ENCODE data around the gene LCLAT1.
A peak's percentile ranks its signal among the peaks of the same experiment; 100 is the strongest.
"Not testable (repeated sequence)": the region's sequence is repeated elsewhere in the genome, so short reads cannot be mapped to it uniquely, and the experiment has no call there.

LCLAT1 gene

DNA sequence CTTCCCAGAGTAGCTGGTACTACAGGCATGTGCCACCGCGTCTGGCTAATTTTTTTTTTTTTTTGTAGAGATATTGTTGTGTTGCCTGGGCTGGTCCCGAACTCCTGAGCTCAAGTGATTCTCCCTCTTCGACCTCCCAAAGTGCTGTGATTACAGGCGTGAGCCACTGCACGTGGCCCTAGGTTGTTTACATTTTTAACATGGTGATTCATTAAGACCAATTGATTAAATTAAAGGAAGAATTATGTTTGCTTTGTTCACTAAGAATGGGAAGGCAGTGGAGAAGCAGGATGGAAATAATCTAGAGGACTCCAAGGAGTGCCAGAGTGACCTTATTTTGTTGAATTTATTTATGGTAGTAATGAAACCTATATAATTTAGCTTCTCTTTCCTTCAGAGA is 7.5 kb downstream of the LCLAT1 start:
- DNase-seq (ENCODE audit: low read depth): no peak

DNA sequence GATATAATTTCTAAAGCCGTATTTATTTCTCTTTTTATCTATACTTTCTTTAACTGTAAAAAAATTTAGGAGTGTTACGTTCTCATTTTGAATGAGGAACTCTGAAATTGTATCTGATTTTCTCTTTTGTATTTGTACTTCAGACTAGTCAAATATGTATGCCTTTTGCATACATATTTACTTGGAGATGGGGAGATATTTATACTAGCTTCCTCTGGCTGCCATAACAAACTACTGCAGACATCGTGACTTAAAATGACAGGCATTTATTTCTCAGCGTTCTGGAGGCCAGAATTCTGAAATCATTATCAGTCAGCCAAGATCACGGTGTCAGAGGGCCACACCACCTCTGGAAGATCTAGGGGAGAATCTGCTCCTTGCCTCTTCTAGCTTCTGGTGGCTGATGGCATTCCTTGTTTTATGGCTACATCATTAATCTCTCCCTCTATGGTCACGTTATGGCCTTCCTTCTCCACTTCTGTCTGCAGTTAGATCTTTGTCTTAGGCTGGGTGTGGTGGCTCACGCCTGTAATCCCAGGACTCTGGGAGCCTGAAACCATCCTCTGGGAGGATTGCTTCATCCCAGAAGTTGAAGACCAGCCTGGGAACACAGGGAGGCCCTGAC is 8.2 kb downstream of the LCLAT1 start:
- DNase-seq (ENCODE audit: low read depth): no peak

DNA sequence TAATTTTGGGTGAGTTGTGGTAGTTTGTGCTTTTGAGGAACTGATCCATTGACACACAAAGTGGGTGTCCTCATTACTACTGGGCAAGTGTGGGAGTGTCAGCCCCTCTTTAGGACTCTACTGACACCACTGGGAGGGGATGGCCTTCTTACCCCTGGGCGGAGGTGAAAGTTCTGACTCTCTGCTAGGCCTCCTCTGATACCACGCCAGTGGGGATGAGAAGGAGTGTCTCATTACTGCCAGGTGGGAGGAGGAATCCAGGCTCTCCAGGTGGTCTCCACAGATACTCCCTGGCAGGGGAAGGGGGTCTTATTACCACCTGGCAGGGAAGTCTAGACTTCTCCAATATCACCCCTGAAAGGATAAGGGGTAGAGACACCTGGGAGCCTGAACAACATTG is 9.1 kb downstream of the LCLAT1 start:
- DNase-seq (ENCODE audit: low read depth): no peak

DNA sequence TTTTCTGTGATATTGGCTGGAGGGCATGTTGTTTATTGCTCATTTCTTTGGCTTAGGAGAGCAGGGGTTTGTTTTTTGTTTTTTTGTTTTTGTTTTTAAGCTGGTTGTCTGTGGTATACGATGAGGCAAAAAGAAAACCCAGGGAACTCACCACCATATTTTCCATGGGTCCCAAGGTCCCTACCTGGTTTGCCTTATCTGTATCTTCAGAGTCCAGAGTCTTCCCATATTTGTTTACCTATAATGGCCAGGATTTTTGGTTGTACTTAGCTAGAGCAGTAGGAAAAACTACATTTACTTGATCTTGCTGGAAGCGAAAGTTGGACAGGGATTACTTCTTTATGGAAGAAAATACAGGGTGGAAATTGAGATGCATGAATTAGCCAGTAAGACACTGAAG is 9.5 kb downstream of the LCLAT1 start:
- DNase-seq (ENCODE audit: low read depth): no peak

DNA sequence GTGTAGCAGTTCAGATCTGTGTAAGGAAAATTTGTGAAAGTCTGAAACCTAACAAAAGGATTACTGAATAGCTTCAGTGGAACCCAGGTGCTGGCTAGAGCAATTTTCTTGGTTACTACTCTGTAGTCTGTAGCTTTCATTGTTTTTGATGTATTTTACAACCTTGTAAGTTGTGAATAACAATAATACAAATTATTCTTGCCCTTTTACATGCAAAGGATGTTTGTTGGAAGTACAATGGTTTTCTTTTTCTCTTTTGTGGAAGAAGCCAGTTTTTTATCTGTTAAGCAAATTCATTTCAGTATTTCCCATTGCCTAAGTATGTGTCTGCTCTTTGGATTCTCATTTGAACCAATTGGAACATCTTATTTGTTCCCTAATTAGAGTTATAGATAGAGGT is 10.2 kb downstream of the LCLAT1 start:
- no peak for DNase-seq (ENCODE audit: low read depth)

DNA sequence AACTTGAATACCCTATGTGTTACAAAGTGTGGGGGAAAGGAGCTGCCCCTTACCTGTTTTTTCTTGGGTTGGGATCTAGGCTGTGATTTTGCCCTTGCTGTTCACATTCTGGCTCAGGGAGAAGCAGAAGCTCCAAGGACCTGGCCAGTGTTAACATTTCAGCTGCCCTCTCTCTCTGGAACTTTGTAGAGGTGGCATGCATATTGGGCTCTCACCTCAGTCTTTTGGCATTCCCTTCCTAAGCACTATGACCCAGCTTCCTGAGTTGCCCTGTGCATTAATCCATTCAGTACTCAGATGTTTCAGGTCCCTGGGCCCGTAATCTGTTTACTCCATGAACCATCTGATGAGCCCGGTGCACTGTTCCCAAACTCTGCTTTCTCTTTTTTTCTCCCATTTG is 12.1 kb downstream of the LCLAT1 start:
- DNase-seq (ENCODE audit: low read depth): no peak

DNA sequence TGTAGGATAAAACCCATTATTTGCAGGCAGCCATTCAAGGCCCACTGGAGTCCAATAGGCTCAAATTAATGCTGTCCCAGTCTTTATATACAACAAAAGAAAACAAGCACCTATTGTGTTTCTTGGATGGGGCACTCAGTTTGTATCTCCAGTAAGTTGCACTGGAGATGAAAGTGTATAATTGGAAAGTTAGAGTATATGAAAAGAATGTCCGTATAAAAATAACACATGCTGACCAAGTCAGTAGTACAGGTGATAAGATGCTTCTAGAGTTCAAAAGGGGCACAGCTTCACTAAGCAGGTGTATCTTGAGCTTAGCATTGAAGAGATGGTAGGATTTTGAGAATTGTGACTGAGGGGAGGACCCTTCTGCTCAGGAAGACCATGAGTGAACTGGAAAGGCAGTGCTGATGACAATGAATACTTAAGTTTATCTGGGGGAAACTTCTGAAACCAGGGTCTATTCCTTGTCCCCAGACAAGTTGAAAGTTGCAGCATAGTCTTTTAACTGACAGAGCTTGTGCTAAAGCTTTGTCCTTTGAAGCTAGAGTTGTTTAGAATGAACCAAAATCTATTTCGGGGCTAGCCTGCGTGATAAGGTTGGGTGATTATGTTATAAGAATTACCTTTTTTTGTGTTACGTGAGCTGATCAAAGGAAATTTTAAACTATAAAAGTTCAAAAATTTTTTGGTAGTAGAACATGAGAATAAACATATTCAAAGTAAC is 15.2 kb downstream of the LCLAT1 start:
- no peak for DNase-seq (ENCODE audit: low read depth)

DNA sequence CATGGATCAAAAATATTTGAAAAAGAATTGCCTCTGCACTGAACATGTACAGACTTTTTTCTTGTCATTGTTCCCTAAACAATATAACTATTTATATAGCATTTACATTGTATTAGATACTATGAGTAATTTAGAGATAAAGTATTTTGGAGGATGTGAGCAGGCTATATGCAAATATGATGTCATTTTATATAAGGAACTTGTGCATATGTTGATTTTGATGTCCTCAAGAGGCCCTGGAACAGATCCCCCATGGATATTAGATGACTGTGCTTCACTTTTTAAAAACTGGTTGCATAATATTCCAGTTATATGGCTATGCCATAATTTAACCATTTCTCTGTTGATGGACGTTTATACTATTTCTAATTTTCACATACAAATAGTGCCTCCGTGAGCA is 16.5 kb downstream of the LCLAT1 start:
- DNase-seq (ENCODE audit: low read depth): no peak

DNA sequence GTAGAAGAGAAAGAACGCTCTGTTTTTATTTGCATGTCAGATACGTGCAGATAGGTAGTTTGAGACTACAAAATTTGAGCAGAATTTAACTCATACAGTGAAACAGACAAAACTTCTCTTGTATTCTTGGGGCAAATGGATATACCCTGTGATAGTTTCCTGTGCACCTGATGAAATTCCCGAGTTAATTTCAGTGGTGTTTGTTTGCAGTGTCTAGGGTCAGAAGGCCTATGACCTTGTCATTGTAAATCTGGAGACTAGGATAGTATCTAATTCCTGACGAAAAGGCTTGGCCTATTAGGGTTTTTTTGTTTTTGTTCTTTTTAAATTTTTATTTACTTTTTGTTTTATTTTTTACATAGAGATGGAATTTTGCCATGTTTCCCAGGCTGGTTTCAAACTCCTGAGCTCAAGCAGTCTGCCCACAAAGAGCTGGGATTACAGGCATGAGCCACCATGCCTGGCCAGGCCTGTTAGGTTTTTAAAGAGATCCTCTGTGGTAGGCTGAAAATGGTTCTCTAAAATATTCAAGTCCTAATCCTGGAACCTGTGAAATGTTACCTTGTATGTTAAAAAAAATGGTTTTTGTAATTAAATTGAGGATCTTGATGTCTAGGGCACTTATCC is 17.6 kb downstream of the LCLAT1 start:
- no peak for DNase-seq (ENCODE audit: low read depth)

DNA sequence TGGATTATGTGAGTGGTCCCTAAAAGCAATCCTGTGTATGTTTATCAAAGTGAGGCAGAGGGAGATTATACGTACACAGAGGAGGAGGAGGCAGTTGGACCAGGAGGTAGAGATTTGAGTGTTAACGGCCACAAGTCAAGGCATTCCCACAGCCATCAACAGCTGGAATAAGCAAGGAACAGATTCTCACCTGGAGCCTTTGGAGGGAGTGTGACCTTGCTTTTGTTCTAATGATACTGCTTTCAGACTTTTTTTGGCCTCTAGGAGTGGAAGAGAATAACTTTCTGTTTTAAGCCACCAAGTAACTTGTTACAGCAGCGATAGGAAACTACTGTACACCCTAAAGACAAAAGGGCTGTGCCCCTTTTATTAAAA is 18.1 kb downstream of the LCLAT1 start:
- DNase-seq (ENCODE audit: low read depth): no peak

DNA sequence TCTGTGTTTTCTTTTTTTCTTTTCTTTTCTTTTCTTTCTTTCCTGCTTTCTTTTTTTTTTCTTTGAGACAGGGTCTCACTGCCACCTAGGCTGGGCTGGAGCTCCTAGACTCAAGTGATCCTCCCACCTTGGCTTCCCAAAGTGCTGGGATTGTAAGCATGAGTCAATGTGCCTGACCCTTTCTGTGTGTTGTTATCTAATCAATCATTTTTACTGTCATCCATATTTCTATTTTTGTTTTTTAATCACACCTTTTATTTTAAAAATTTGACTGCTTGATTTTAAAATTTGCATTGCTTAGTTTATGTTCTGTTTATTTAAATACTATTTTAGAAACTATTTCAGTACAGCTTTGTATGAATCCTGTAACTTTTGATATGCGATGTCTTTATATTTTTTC is 19.2 kb downstream of the LCLAT1 start:
- no peak for DNase-seq (ENCODE audit: low read depth)

DNA sequence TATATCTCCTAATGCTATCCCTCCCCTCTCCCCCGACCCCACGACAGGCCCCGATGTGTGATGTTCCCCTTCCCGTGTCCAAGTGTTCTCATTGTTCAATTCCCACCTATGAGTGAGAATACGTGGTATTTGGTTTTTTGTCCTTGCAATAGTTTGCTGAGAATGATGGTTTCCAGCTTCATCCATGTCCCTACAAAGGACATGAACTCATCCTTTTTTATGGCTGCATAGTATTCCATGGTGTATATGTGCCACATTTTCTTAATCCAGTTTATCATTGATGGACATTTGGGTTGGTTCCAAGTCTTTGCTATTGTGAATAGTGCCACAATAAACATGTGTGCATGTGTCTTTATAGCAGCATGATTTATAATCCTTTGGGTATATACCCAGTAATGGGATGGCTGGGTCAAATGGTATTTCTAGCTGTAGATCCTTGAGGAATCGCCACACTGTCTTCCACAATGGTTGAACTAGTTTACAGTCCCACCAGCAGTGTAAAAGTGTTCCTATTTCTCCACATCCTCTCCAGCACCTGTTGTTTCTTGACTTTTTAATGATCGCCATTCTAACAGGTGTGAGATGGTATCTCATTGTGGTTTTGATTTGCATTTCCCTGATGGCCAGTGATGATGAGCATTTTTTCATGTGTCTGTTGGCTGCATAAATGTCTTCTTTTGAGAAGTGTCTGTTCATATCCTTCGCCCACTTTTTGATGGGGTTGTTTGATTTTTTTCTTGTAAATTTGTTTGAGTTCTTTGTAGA is 20.2 kb downstream of the LCLAT1 start:
- DNase-seq (ENCODE audit: low read depth): not testable (repeated sequence)

DNA sequence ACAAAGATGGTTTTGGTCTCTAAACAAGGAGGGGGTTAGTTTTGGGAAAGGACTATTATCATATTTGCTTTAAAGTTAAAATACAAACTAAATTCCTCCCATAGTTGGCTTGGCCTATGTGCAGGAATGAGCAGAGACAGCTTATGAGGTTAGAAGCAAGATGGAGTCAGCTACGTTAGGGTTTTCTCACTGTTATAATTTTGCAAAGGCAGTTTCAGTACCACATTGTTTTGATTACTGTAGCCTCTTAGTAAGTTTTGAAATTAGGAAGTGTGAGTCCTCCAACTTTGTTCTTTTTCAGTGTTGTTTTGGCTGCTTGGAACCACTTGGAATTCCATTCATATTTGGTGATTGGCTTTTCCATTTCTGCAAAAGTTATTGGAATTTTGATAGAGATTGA is 23.4 kb downstream of the LCLAT1 start:
- DNase-seq (ENCODE audit: low read depth): no peak

DNA sequence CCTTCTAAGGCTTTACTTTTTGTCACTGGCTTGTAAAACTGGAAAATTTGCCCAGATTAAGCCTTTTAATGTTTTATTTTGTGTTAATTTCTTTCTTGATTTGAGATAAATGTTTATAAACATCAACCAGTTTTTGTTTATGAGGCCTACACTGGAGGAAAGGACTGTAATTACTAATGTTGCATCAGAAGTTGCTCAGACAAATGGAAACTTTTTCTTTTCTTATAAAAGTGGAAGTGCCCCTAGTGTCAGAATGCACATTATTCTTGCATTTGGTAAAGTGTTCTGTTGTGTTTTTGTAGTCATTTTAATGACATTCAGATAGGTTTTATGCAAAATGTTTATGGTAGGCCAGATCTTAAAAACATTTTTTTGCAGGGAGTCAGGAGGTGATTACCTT is 25.3 kb downstream of the LCLAT1 start:
- DNase-seq (ENCODE audit: low read depth): no peak

DNA sequence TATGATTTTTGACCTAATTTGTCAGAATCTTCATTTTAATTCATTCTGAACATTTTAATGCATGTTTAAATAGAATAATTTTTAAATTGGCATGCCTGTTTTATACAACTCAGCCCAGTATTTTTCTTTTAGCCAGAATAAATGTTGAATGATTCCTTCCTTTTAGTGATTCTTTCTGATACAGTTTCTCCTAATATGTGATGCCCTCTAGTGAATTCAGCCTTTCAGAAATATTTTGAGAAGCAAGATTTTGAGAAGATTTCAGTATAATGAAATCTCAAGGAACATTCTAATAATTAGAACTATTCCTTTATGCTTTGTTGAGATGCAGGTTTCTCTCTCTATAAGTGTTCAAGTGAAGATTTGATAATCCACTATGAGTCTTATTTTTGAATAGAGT is 28.5 kb downstream of the LCLAT1 start:
- no peak for DNase-seq (ENCODE audit: low read depth)

DNA sequence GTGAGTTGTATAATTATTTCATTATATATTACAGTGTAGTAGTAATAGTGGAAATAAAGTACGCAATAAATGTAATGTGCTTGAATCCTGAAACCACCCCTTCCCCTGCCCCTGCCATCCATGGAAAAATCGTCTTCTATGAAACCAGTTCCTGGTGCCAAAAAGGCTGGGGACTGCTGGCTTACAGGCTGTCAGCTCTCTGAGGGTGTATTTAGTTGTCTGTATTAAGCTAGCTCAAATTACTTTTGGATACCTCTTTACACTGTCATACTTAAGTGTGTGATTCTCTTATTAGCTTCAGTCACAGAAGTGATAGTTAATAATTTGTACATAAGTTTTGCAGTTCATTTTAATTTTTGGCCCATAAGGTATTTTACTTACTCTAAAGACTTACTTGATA is 29.6 kb downstream of the LCLAT1 start:
- no peak for DNase-seq (ENCODE audit: low read depth)

DNA sequence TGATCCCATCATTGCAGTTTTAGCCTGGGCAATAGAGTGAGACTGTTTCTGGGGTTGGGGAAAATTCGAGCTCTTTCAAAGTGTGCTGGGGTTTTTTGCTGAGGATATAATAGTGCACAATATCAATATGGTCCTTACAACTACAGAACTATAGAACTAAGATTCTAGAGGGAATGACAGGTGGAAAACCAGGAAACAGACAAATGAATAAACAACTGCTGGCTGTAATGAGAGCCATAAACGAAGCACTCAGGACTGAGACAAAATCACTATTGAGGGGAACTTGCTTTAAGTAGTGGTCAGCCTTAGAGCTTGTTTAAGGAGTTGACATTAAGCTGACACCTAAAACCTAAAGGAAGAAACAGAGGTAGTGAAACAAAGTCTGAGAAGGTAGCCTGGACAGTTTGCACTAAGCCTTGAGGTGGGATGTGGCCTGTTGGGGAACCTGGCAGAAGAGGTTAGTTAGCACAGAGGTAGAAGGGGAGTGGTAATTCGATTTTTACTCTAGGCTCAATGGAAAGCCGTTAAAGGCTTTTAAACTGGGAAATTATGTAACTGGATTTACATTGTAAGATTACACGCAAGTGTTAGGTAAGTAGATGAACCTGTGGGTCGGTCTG is 33.8 kb downstream of the LCLAT1 start:
- no peak for DNase-seq (ENCODE audit: low read depth)

DNA sequence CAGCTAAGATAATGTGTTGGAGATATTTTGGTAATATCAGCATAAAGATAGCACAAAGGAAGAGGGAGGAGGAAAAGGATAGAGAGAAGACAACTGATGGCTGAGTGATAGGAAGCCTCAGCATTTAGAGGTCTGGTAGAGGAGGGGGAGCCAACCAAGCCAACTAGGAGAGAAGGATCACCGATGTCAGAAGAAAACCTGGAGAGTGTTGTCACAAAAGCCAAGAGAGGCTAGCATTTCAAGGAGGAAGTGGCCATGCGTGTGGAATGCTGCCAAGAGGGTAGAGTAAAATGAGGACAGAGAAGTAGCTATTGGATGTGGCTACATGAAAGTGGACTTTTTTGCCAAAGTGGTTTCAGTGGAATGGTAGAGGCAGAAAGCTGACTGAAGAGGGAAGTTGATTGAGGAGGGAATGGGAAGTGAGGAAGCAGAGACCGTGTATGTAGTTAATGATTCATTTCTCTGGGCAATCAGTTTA is 34.3 kb downstream of the LCLAT1 start:
- peak; percentile 32 for DNase-seq (ENCODE audit: low read depth)

DNA sequence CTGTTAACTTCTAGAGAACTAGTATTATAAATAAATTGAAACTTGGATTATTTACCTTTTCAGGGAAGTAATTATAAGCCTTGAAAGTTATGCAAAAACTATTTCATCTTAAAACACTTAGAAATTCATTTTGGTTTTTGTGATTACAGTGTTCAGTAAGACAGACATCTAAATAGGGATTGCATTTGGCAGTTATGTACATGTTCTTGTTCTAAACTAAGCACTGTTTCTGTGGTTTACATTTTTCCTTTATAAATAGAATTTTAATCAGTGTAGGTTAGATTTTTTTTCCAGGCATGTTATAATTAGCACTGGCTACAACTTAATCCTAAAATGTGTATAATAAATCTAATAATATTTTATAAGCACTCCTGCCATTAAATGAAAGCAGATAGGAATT is 35.0 kb downstream of the LCLAT1 start:
- no peak for DNase-seq (ENCODE audit: low read depth)

DNA sequence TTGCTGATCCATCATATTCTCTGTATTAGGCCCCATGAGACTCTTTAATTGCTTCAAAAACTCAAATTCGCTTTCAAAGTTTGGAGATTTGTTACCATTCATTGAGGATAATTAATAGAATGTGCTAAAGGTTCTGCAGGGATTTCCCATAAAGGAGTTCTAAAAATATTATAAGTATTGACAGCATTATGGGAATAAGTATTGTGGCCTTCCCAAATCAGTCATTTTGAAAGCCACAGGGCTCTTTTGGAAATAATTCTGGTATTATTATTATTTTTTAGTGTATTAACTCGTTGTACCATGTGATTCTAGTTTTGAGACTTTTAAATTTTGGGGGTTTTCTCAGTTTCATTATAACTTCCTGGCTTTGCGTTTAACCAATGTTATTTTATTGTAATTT is 37.1 kb downstream of the LCLAT1 start:
- no peak for DNase-seq (ENCODE audit: low read depth)

DNA sequence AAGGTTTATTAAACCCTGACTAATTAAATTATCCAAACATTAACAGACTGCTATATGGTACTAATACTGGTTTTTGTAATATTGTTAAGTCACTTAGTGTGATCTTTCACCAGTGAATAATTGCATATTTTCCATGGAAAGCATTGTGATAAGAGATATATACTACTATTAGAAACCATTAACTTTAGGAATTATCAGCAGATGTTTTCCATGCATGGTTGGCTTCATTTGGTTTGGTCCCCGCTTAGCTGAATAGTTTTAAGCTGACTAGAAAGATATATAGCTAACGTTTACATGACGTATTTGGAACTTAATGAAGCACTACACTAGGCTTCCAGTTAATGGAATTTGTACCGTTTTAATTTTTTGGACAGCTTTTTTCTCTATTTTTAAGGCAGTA is 37.9 kb downstream of the LCLAT1 start:
- no peak for DNase-seq (ENCODE audit: low read depth)

DNA sequence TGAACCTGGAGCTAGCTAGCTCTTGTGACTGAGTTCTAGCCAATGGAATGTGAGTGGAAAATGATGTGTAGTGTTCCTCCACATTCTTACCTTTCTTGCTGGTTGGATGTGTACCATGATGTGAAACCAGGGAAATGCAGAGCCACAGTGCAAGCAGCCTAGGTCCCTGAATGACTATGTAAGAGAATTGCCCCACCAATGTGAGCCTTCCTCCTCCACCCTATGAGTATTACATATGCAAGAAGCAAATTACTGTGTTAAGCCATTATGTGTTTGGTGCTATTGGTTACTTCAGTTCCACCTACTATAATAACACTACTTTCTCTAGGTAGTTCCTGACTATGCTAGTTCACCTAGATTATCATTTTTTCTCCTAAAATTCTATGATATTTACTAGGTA is 39.6 kb downstream of the LCLAT1 start:
- no peak for DNase-seq (ENCODE audit: low read depth)
